Pancreas (tissue), 10 donors: ENCODE data around the gene RASSF3. TPM values are rescaled to one million over a fixed set of nuclear protein-coding genes. Genes with fewer than 3 reads are reported as not detected.

Experiments used
- ATAC-seq, 4 donors: fragments of 200-7000 bp; cut with Tn5 transposase; one replicate each; pipeline versions ENCODE4 v1.8.0 to v1.9.1; 2020; ENCODE audit warnings: mild to moderate bottlenecking in 4 of 4, moderate library complexity in 4 of 4
- DNase-seq, 6 donors: peaks; one replicate each; pipeline ENCODE4 v3.0.0-alpha.2; 2020
- FAIRE-seq: peaks from 2 replicates; lab custom pipeline; 2012; peaks lifted over from hg19 to GRCh38; lab: Jason Lieb, UNC
- H3K27ac ChIP-seq, 4 donors: fragments of 200-600 bp; sonication (generic); 1 replicate in 3 of 4; 2 replicates in 1 of 4; pipeline versions ENCODE4 v1.5.0 to v1.8.0; 2020
- H3K27me3 ChIP-seq, 4 donors: fragments of 200-600 bp; one replicate each; pipeline ENCODE4 v1.8.0; 2021
- H3K36me3 ChIP-seq, 3 donors: fragments of 200-600 bp; sonication (generic) in 1 of 3; one replicate each; pipeline versions ENCODE4 v1.5.0 to v1.8.0; 2020 to 2021
- H3K4me1 ChIP-seq, 3 donors: fragments of 200-600 bp; one replicate each; pipeline ENCODE4 v1.8.0; 2021
- H3K4me3 ChIP-seq, 4 donors: fragments of 200-600 bp; sonication (generic) in 2 of 4; one replicate each; pipeline versions ENCODE4 v1.5.0 to v1.8.0; 2020 to 2021
- H3K9me3 ChIP-seq, 4 donors: fragments of 200-600 bp; one replicate each; pipeline ENCODE4 v1.8.0; 2021
- CTCF ChIP-seq, 4 donors: fragments of 200-600 bp; sonication (generic) in 3 of 4; IDR thresholded peaks; one replicate each; pipeline versions ENCODE4 v1.5.0 to v1.8.0; 2021; ENCODE audit warnings: antibody characterized with exemption in 4 of 4
- WGBS, 2 donors: extraction: QIAGEN DNeasy Blood & Tissue Kit; methylation state at CpG; one replicate each; pipeline ENCODE4 v1.1.7; 2013; 5-methylcytosine and 5-hydroxymethylcytosine counted together
- intact Hi-C, 3 donors: fragments of 100-400 bp; cut with DNase I; formaldehyde crosslinking; loops; one replicate each; pipeline versions ENCODE4 v1.11.1 to v1.14.2; 2022
- polyA plus RNA-seq, 2 donors: library from polyadenylated mRNA; stranded (reverse); fragments of 200-250 nt; gene quantifications; one replicate each; pipeline ENCODE4 v1.2.3, GENCODE V29; 2013
- total RNA-seq, 6 donors: library from RNA; stranded (reverse); fragmentation: NEBNext Ultra II Directional in 4 of 6; extraction: Animal tissue kit (Norgen Biotek cat#: 25700) in 4 of 6; gene quantifications; one replicate each; pipeline versions ENCODE4 v1.2.1 to v1.2.4, GENCODE V29; 2021 to 2023
- donor health status: healthy with polysubstance abuse.
- donor health status: DM: no; HTN: no; CAD: no; lungs with moderate emphysema.
- donor health status: DM: no; HTN: no; CAD: no.
- donor health status: control.
- donor health status: control.
- donor health status: Bipolar disorder and iron deficiency.
- donor health status: DM: yes; HTN: yes; CAD: no.
- donor health status: DM: no; HTN: no; CAD: no.
- donor health status: DM: no; HTN: no; CAD: no.
- donor health status: DM: yes; HTN: yes; CAD: no.

The RASSF3 gene
- total and polyA plus RNA-seq, 8 donors: 5.2 to 36.5 (median 21.5) TPM

- ATAC-seq: peak in 3 of 4 donors; percentile 31 to 58 (median 40)
Observed at GRCh38 chr12:64678248-64678647, 68.0 kb downstream of the RASSF3 start.

GRCh38 chr12:64678835-64679234, 68.5 kb downstream of the RASSF3 start:
- peaks cover 9 to 40% (median 25%) of the 10 kb centered on the region in 3 donors for H3K4me1 ChIP-seq
- no peaks in the 10 kb centered on the region for H3K9me3 ChIP-seq
- intact Hi-C loops: loop anchor here in 1 of 3 donors (10.0 kb wide), 1 partner anchor 74 kb away; no protein-coding TSS in a partner anchor
- H3K27me3 ChIP-seq: no peaks in the 10 kb centered on the region
- ATAC-seq (no peak), DNase-seq (no peak), FAIRE-seq (no peak)
- no peak overlapping the region for H3K4me3 ChIP-seq
- no peak for TF ChIP-seq CTCF (IDR thresholded peaks at IDR 0.05)
- no peaks in the 10 kb centered on the region for H3K36me3 ChIP-seq
- 78 to 85% methylated on average over 5 of the region's 5 CpGs for WGBS, 2 donors
- no peak overlapping the region for H3K27ac ChIP-seq

More at GRCh38 chr12:64678248-64678647, 68.0 kb downstream of the RASSF3 start:
- WGBS, 2 donors: 51 to 65% methylated on average over 2 of the region's 2 CpGs
- intact Hi-C loops: loop anchor here in 1 of 3 donors (10.0 kb wide), 1 partner anchor 73 kb away; no protein-coding TSS in a partner anchor
- peak in 2 of 4 donors; percentile 11 to 14 for TF ChIP-seq CTCF (IDR thresholded peaks at IDR 0.05)
- FAIRE-seq (no peak), DNase-seq (no peak)
- Histone ChIP-seq H3K36me3 (no peaks in the 10 kb centered on the region), H3K4me3 (no peak overlapping the region), H3K4me1 (peaks cover 10 to 41% (median 27%) of the 10 kb centered on the region in 3 donors), H3K27ac (no peak overlapping the region), H3K27me3 (no peaks in the 10 kb centered on the region), H3K9me3 (no peaks in the 10 kb centered on the region)

GRCh38 chr12:64679487-64680001, 69.2 kb downstream of the RASSF3 start:
- 54 to 61% methylated on average over 9 of the region's 9 CpGs for WGBS, 2 donors
- peaks cover 9 to 33% (median 21%) of the 10 kb centered on the region in 3 donors for H3K4me1 ChIP-seq
- intact Hi-C loops: loop anchor here in 1 of 3 donors (10.0 kb wide), 1 partner anchor 75 kb away; no protein-coding TSS in a partner anchor
- H3K36me3 ChIP-seq: no peaks in the 10 kb centered on the region
- H3K4me3 ChIP-seq: no peak overlapping the region
- peak in 3 of 4 donors; percentile 7 to 48 (median 24) for ATAC-seq
- peak overlapping the region in 2 of 4 donors; percentile 8 to 38 for H3K27ac ChIP-seq
- no peak for TF ChIP-seq CTCF (IDR thresholded peaks at IDR 0.05)
- no peaks in the 10 kb centered on the region for H3K9me3 ChIP-seq
- FAIRE-seq: no peak
- DNase-seq: peak in 2 of 6 donors; percentile 28 to 45
- H3K27me3 ChIP-seq: no peaks in the 10 kb centered on the region

GRCh38 chr12:64680235-64680634, 69.9 kb downstream of the RASSF3 start:
- intact Hi-C loops: no loop called here
- Histone ChIP-seq H3K36me3 (no peaks in the 10 kb centered on the region), H3K27ac (peak overlapping the region in 1 of 4 donors; percentile 38), H3K4me1 (peaks cover 9 to 29% (median 21%) of the 10 kb centered on the region in 3 donors), H3K27me3 (no peaks in the 10 kb centered on the region), H3K4me3 (no peak overlapping the region), H3K9me3 (no peaks in the 10 kb centered on the region)
- DNase-seq: no peak
- FAIRE-seq: no peak
- ATAC-seq: peak; percentile 23 to 69 (median 40)
- no peak for TF ChIP-seq CTCF (IDR thresholded peaks at IDR 0.05)
- 14 to 28% methylated on average over 4 of the region's 4 CpGs for WGBS, 2 donors
